K562 (cell line): Measurements from ENCODE around the gene ARF4. TPM values are rescaled to one million over a fixed set of nuclear protein-coding genes. Genes with fewer than 3 reads are reported as not detected.

Source experiments
- BMI1 ChIP-seq: fragments of 150-350 bp; IDR thresholded peaks from 2 replicates; pipeline ENCODE4 v1.6.1; 2014; ENCODE audit warnings: low read length
- FIP1L1 ChIP-seq: fragments of 200-400 bp; formaldehyde crosslinking; IDR thresholded peaks from 2 replicates; pipeline ENCODE4 v1.6.1; 2018; ENCODE audit warnings: mild to moderate bottlenecking, low read depth, low read length; ENCODE audit not compliant: poor library complexity, severe bottlenecking
- FOXK2 ChIP-seq, 2 experiments: fragments of 450-650 bp; IDR thresholded peaks in 1 of 2; conservative IDR thresholded peaks in 1 of 2; 2 replicates each; pipeline ENCODE4 v1.6.1; 2016; ENCODE audit warnings: low read depth in 2 of 2, mild to moderate bottlenecking in 1 of 2
- FOXP4 ChIP-seq: sonication (generic); formaldehyde crosslinking; IDR thresholded peaks from 2 replicates; pipeline ENCODE4 v1.8.0; 2022; ENCODE audit warnings: mild to moderate bottlenecking, missing genetic modification reagents, borderline replicate concordance
- GTF2B ChIP-seq: IDR thresholded peaks from 2 replicates; pipeline ENCODE4 v1.6.1; 2011; ENCODE audit not compliant: insufficient read length; ENCODE audit errors: extremely low read depth
- MECOM ChIP-seq: fragments of 250-450 bp; sonication (Bioruptor Pico); IDR thresholded peaks from 2 replicates; pipeline ENCODE4 v1.8.0; 2022; ENCODE audit warnings: inconsistent platforms
- SRF ChIP-seq, 2 experiments: fragments of 250-450, 450-650 bp in 1 of 2; sonication (Bioruptor Pico) in 1 of 2; sonication (generic) in 1 of 2; formaldehyde crosslinking; IDR thresholded peaks; 2 replicates each; pipeline versions ENCODE4 v1.5.0 to v1.5.1; 2020 to 2022; ENCODE audit warnings: mild to moderate bottlenecking in 1 of 2, missing genetic modification reagents in 1 of 2
- ZEB2 ChIP-seq: fragments of 450-650 bp; IDR thresholded peaks from 2 replicates; pipeline ENCODE4 v1.6.1; 2016
- ZNF280A ChIP-seq: fragments of 450-650 bp; IDR thresholded peaks from 2 replicates; pipeline ENCODE4 v1.6.1; 2018; ENCODE audit warnings: mild to moderate bottlenecking, low read depth; ENCODE audit not compliant: partially characterized antibody
- ZNF311 ChIP-seq: fragments of 250-450 bp; sonication (Bioruptor Pico); IDR thresholded peaks from 2 replicates; pipeline ENCODE4 v1.4.0; 2020; ENCODE audit warnings: mild to moderate bottlenecking, moderate library complexity
- ZNF551 ChIP-seq: fragments of 250-450 bp; sonication (Bioruptor Pico); IDR thresholded peaks from 2 replicates; pipeline ENCODE4 v1.5.0; 2021; ENCODE audit warnings: mild to moderate bottlenecking, moderate library complexity
- polyA plus RNA-seq, 8 experiments: library from polyadenylated mRNA; depleted of rRNA in 4 of 8; stranded (reverse) in 5 of 8; unstranded in 3 of 8; fragments of >200 nt; fragmentation: Nextera tagmentation in 2 of 8; fragmentation: Illumina TruSeq in 1 of 8; extraction: Ambion mirVana in 2 of 8; extraction: Trizol in 1 of 8; gene quantifications; 2 replicates each; pipeline versions ENCODE4 v1.2.1 to v1.2.3, GENCODE V29; 2011 to 2014; ENCODE audit warnings: inconsistent platforms in 1 of 8, missing spikeins in 1 of 8
- total RNA-seq, 7 experiments: library from RNA; depleted of rRNA in 6 of 7; stranded (reverse); fragments of >200 nt in 6 of 7; fragmentation: Illumina TruSeq in 2 of 7; extraction: Trizol in 2 of 7; gene quantifications; 2 replicates each; pipeline versions ENCODE4 v1.2.1 to v1.2.3, GENCODE V29; 2011 to 2021; ENCODE audit warnings: low replicate concordance in 1 of 7

ARF4 gene
- total and polyA plus RNA-seq, 9 of the 15 experiments (the other 6 are each of a cell fraction or from before 2014, with no cell fraction given), result 41.1 to 273 (median 83.8) TPM

GRCh38 chr3:57597127-57597923 lies at the start of gene ARF4 (continued):
- TF ChIP-seq FOXP4 (CRISPR knock-in tag) (peak; percentile 80; the same call in 1 of the 2 replicates), ZEB2 (no peak), BMI1 (no peak), FOXK2 (conservative IDR thresholded peaks at IDR 0.05 in 1 of 2, IDR thresholded peaks at IDR 0.05 in 1 of 2; ENCODE audit: low read depth in 2 of 2) (peak; percentile 48 to 66; a peak in 3 of 4 replicates), ZNF551 (CRISPR knock-in tag) (no peak), GTF2B (peak; percentile 33), SRF (CRISPR knock-in tag; IDR thresholded peaks at IDR 0.05) (no peak), ZNF280A (no peak), ZNF311 (CRISPR knock-in tag) (no peak), FIP1L1 (no peak), MECOM (CRISPR knock-in tag) (no peak)
